Measurements from ENCODE around the gene DOCK4. TPM values are rescaled to one million over a fixed set of nuclear protein-coding genes. Genes with fewer than 3 reads are reported as not detected.

The DOCK4 gene
- total RNA-seq, 4 donors from 2014 or later: 12.7 to 28.4 (median 19.5) TPM

DNA sequence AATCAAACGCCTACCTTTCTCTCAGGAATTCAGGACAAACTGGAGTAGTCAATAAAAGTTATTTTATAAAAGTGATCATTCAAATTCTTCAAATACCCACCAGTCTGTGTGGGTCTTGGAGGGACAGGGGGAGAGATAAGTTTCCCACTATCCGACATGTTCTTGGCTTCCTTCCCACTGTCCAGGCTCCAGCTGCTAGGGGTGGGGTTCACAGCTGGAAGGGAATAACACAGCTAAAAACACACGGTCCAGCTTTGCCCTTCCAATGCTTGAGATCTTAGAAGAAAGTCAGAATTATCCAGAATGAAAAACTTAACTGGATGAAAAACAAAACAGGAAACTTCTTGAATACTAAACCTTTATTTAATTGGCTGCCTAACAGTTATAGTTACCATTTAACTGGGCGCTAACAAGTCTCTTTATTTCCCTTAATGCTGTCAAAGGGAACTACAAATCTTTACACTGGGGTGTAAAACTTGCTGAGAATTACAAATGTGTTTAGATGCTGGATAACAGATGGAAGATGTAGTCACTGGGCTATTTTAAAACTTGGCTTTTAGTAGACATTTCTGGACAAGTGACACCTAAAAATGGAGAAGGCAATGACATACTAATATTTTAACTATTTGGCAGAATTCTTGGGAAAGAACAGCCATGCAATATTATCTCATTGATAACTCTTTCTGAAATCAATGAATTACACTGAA, 471.1 kb downstream of the DOCK4 start:
- no peak for DNase-seq
- intact Hi-C loops (cut with DNase I; ENCODE audit: low total_unique reads): no loop called here
- in situ Hi-C loops (cut with MboI; ENCODE audit: low pct_ligation_motif_present in 1 of 4, low pct_unique_long_range_greater_than_20kb in 1 of 4, low sequenced_read_pairs in 3 of 4): loop anchor here in 3 of 4 donors (25.0 kb wide), 2 partner anchors 648 to 1677 kb away; partner anchors contain the start of gene LRRN3 (in 2 of the 3)
- Histone ChIP-seq H3K4me3 (no peak overlapping the region), H3K36me3 (no peaks in the 10 kb centered on the region), H3K9me3 (no peaks in the 10 kb centered on the region), H3K27me3 (no peaks in the 10 kb centered on the region), H3K27ac (no peak overlapping the region), H3K4me1 (no peaks in the 10 kb centered on the region)
- WGBS, 2 donors (ENCODE audit: low coverage in 1 of 2): 45 to 58% methylated on average over 4 of the region's 4 CpGs
- TF ChIP-seq POLR2AphosphoS5 (IDR thresholded peaks at IDR 0.05) (no peak), EP300 (IDR thresholded peaks at IDR 0.05; ENCODE audit: low read depth) (no peak), POLR2A (IDR thresholded peaks at IDR 0.05) (no peak)
- TF ChIP-seq, protein P1, sequence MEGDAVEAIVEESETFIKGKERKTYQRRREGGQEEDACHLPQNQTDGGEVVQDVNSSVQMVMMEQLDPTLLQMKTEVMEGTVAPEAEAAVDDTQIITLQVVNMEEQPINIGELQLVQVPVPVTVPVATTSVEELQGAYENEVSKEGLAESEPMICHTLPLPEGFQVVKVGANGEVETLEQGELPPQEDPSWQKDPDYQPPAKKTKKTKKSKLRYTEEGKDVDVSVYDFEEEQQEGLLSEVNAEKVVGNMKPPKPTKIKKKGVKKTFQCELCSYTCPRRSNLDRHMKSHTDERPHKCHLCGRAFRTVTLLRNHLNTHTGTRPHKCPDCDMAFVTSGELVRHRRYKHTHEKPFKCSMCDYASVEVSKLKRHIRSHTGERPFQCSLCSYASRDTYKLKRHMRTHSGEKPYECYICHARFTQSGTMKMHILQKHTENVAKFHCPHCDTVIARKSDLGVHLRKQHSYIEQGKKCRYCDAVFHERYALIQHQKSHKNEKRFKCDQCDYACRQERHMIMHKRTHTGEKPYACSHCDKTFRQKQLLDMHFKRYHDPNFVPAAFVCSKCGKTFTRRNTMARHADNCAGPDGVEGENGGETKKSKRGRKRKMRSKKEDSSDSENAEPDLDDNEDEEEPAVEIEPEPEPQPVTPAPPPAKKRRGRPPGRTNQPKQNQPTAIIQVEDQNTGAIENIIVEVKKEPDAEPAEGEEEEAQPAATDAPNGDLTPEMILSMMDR (IDR thresholded peaks at IDR 0.05): no peak

DNA sequence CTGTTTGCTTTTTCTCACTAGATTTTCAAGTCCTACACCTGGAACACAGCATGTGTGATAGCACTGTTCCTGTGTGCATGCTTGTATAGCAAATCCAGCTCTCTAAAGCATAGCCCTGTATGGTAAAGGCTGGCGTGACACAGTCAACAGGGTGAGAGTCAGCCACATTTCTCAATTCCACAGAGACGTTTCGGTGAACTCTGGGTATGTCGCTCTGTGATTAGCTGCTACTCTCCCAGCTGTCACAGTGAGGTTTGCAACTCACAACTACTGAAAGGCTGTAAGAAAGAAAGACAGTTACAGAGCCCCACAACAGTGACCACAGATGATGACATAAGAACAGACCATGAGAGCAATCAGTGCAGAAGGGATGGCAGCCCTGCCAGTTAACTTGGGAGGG, 473.3 kb downstream of the DOCK4 start:
- no peaks in the 10 kb centered on the region for H3K4me1 ChIP-seq
- H3K27ac ChIP-seq: no peak overlapping the region
- in situ Hi-C loops (cut with MboI; ENCODE audit: low pct_ligation_motif_present in 1 of 4, low pct_unique_long_range_greater_than_20kb in 1 of 4, low sequenced_read_pairs in 3 of 4) (loop anchor here in 3 of 4 donors (25.0 kb wide), 2 partner anchors 646 to 1679 kb away; partner anchors contain the start of gene LRRN3 (in 2 of the 3)), intact Hi-C loops (cut with DNase I; ENCODE audit: low total_unique reads) (no loop called here)
- H3K4me3 ChIP-seq: no peak overlapping the region
- no peaks in the 10 kb centered on the region for H3K9me3 ChIP-seq
- WGBS, 2 donors (ENCODE audit: low coverage in 1 of 2): 91% methylated on average over 4 of the region's 4 CpGs; no CpG with 5 or more reads in 1 of the 2 donors
- no peaks in the 10 kb centered on the region for H3K27me3 ChIP-seq
- no peak for DNase-seq
- TF ChIP-seq POLR2AphosphoS5 (IDR thresholded peaks at IDR 0.05) (no peak), POLR2A (IDR thresholded peaks at IDR 0.05) (no peak), EP300 (IDR thresholded peaks at IDR 0.05; ENCODE audit: low read depth) (no peak)
- TF ChIP-seq, protein P1 (IDR thresholded peaks at IDR 0.05): no peak
- no peaks in the 10 kb centered on the region for H3K36me3 ChIP-seq

DNA sequence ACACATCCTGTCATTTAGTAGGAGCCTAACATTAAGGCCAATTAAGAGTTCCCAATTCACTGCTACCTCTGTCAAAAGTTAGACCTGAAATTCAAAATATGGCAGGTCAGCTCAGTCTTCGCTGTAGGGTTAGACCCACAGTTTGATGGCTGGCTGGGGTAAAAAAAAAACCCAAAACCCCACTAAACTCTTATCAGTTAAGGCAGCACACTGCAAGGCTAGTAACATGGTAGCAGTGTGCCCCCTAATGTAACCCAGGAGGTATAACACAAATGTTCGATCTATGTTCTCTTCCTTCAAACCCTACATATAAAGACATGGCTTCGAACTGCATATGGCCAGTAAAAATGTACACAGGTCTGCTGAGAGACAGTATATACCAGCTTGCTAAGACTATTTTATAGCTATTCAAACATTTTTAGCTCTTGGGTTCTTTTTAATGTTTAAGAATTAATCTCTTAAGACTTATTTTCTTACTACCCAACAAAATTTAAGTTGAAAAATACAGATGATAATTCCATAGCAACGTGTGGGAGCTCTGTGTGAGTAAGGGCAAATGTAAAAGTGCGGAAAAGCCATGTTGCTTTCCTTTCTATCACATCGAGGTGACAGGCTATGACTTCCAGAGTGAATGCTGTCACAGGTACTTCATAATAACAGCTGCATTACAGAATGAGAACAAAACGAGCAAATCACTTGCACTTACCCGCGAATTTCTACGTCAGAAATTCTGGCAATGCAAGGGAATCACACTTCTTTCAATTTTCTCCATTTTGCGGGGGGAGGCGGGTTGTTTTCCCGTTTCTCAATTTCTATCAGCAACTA, 475.5 kb downstream of the DOCK4 start:
- 85 to 86% methylated on average over 11 to 13 of the region's 13 CpGs for WGBS, 2 donors (ENCODE audit: low coverage in 1 of 2)
- no peak overlapping the region for H3K27ac ChIP-seq
- TF ChIP-seq, protein P1 (IDR thresholded peaks at IDR 0.05): peak in 2 of 5 experiments; percentile 3 to 12
- no peak for TF ChIP-seq POLR2AphosphoS5 (IDR thresholded peaks at IDR 0.05)
- intact Hi-C loops (cut with DNase I; ENCODE audit: low total_unique reads): no loop called here
- no peak for DNase-seq
- no peaks in the 10 kb centered on the region for H3K9me3 ChIP-seq
- no peak overlapping the region for H3K4me3 ChIP-seq
- no peaks in the 10 kb centered on the region for H3K27me3 ChIP-seq
- H3K4me1 ChIP-seq: no peaks in the 10 kb centered on the region
- no peaks in the 10 kb centered on the region for H3K36me3 ChIP-seq
- in situ Hi-C loops (cut with MboI; ENCODE audit: low pct_ligation_motif_present in 1 of 4, low pct_unique_long_range_greater_than_20kb in 1 of 4, low sequenced_read_pairs in 3 of 4): loop anchor here in 3 of 4 donors (25.0 kb wide), 2 partner anchors 643 to 1682 kb away; partner anchors contain the start of gene LRRN3 (in 2 of the 3)

DNA sequence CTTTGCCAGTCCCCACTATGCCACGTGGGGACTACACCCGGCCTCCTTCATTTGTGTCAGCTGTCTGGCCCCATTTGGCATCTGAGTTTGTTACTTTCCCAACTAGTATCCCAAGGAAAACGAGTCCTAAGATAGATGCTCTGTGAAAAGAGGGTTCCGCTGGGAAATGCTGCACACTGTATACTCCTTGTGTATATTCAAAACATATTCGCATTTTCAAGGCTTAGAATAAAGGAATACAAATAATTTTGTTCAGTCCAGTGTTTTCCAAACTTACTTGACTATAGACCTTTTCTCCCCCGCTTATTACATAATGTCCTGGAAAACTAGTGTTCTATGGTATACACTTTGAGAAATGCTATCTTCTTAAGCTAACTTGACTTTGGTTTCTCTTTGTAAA, 476.1 kb downstream of the DOCK4 start:
- TF ChIP-seq EP300 (IDR thresholded peaks at IDR 0.05; ENCODE audit: low read depth) (no peak), POLR2AphosphoS5 (IDR thresholded peaks at IDR 0.05) (no peak), POLR2A (IDR thresholded peaks at IDR 0.05) (no peak)
- 75 to 82% methylated on average over 5 to 6 of the region's 6 CpGs for WGBS, 2 donors (ENCODE audit: low coverage in 1 of 2)
- intact Hi-C loops (cut with DNase I; ENCODE audit: low total_unique reads): no loop called here
- no peaks in the 10 kb centered on the region for H3K27me3 ChIP-seq
- in situ Hi-C loops (cut with MboI; ENCODE audit: low pct_ligation_motif_present in 1 of 4, low pct_unique_long_range_greater_than_20kb in 1 of 4, low sequenced_read_pairs in 3 of 4): loop anchor here in 3 of 4 donors (25.0 kb wide), 2 partner anchors 643 to 1682 kb away; partner anchors contain the start of gene LRRN3 (in 2 of the 3)
- no peak overlapping the region for H3K4me3 ChIP-seq
- no peak overlapping the region for H3K27ac ChIP-seq
- no peaks in the 10 kb centered on the region for H3K4me1 ChIP-seq
- no peak for DNase-seq
- no peaks in the 10 kb centered on the region for H3K9me3 ChIP-seq
- no peaks in the 10 kb centered on the region for H3K36me3 ChIP-seq
